Stimulated activated CD8-positive, alpha-beta memory T cell treated with anti-CD3 and anti-CD28 coated beads, Interleukin-15, amount 100 ng/mL, for 48 hours (primary cell): ENCODE measurements around the gene MTMR1.

Experiments used
- DNase-seq, 2 donors: peaks; one replicate each; pipeline ENCODE4 v3.0.0-alpha.2; 2020; ENCODE audit warnings: low read depth in 2 of 2

Gene MTMR1

DNA sequence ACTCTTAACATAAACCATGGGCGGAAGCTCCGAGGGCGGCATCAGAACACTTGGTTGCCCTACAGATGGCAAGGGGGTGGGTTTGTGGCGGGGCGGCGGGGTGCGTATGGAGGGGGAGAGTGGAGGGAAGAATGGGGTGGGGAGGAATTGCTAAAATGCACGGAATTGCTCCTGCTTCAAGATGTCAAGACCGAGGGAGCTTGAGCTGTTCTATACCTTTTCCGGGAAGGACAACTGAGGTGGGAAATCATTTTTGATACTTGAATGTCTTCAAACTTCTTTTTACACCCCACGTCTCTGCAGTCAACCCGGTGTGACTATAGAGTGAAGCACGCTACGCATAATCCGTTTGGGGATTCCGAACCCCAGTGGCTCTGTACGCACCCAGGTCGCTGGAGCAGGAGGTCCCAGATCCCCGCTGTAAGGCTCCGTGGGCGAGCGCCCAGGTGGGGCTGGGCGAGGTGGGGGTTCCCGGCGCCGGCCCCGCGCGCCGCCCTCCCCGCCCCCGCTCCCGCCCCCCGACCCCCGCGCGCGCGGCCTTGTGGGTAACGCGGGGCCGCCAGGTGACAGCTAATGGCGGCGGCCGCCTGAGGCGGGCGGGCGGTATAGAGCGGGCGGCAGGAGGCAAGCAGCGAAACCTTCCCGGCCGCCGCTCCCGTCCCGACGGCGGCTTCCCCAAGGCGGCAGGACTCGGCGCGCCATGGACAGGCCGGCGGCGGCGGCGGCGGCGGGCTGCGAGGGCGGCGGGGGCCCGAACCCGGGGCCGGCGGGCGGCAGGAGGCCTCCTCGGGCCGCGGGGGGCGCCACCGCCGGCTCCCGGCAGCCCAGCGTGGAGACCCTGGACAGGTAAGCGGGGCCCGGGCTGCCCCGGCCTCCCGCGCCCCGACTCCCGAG lies at the start of gene MTMR1:
TSS of gene MTMR1 (plus strand) at position 566 of the 894 bp plus-strand sequence. CDS start at position 701, 135 bp downstream.
- DNase-seq, result no peak

DNA sequence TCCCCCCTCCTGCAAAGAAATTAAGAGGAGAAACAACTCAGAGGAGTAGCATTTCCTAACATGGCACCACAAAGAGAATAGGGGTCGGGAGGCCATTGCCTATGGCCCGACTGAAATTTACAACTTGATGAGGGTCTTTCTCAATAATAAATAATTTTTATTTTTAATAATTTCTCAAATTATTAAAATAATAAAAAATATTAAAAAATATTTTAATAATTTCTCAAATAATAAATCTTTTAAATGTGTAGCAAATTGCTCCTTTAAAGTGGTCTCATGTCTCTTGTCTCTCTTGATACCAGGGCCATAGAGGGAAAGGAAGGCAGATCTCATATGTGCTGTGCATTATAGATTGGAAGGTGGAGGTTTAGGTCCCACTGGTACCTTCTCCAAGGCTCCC lies 49.2 kb upstream of the MTMR1 start:
- DNase-seq, result no peak

DNA sequence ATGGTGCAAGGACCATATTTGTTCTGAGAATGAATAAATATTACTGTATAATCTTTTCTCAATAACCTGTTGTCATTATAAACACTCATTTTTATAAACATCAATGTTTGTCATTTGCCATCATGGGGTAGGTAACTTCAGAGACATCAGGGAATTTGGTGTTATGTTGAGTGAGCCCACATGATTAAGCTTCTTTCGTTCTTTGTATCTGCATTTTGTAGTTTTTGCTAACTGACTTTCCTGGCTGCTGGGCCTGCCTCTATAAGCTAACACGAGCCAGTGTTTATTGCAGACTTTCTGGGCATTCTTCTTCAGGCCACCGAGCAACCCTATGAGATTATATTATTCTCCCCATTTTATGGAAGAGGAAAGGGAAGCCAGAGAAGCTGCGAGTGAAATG lies 48.8 kb upstream of the MTMR1 start:
- DNase-seq, result no peak

DNA sequence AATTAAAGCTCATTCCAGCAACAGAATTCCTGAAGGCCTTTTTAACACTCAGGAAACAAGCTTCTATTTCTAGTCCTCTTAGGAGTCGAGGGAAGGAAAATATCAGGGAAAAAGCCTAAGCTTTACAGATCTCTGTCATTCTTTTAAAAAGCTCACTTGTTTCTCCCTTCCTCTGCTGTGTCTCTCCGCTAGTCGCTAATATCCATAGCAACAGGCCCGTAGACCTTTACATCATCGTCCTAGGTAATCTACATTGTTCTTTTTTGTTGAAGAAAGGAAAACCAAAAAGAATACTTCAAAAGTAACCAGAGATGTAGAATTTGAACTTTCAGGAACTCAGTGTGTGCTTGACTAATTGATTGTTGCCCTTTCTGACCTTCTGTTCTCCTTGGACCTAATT lies 45.9 kb upstream of the MTMR1 start:
- DNase-seq, result no peak

DNA sequence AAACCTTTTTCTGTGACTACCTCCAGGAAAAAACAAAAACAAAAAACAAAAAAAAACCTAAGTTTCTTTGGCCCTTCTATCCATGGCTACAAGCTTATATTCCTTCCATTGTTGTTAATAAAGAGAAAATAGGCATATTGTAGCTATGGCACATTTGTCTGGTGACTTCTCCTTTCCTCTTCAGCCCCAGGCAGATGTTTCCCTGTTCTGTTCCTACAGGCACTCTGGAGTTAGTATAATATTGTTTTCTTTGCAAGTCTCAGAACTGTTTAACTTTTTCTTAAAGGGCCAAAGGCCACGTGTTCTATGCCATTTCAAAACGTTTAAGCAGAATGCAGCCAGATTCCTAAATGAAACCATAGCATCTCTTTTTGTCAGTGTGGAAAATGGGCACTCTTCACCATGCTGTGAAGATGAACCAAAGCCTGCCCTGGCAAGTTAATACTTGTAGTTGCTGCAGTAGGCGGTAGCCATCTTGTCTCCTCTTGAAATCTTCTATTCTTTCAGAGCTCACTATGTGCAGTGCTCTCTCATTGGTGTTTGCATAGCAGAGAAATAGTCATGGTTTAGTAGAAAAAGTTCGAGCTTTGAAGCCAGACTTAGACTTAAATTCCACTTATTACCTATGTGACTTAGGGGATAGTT lies 44.8 kb upstream of the MTMR1 start:
- DNase-seq, result no peak

DNA sequence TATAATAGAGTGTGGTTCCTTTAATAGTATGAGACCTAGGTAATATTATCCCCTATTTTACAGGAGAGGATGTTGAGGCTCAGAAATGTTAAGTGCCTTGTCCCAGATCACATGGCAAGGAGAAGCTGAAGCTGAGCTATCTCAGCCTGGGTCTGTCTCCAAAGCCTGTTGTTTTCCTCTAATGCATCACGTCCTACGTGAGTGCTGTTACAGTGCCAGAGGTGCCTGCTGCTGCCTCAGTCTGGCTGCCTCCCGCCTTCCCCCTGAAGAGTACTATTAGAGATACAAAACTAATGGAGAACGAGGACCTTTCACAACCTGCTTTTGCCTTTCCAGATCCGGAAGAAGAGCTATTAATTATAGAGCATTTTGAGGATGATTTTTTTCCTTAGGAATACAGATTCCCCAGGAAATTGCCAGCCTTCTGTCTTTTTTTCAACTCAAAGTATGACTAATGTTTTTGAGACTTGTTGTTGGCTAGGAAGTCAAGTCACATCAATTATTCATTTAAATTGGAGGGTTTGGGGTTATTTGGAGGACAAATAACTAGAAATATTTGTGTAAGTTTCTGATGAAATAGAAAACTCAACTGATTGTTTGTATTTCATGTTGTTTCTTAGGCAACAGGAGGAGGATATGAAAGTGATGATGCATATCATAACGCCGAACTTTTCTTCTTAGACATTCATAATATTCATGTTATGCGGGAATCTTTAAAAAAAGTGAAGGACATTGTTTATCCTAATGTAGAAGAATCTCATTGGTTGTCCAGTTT lies 43.9 kb upstream of the MTMR1 start:
- no peak for DNase-seq

DNA sequence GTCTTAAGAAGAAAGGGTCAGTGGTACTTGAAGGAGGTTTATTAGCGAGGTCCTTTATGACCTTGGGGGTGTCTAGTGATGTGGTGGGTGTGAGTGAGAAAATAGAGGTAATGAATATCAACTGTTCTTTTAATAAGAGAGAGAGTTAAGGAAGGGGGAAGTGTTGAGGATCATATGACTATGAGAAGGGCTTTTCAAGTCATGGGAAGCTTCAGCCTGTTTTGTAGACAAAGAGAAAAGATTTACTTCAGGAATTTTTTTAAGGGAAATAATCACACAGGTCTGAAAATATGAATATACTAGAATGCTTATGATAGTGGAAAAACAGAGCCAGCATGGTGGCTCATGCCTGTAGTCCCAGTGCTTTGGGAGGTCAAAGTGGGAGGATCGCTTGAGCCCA lies 41.3 kb upstream of the MTMR1 start:
- no peak for DNase-seq

DNA sequence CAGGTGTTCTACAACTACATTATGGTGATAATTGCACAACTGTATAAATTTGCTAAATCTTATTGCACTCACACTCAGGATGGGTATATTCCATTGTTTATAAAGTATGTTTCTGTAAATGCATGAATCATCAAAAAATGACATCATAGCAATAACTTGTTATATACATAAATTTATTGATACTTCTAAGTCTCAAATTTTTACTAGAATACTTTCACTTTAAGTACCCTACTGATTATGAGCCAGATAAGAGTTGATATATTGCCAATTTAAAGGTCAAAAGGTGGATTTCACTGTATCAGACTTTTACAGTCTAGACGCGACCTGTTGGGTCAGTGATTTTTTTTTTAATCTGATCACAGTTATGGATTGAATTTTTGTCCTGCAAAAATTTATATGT lies 37.4 kb upstream of the MTMR1 start:
- no peak for DNase-seq

DNA sequence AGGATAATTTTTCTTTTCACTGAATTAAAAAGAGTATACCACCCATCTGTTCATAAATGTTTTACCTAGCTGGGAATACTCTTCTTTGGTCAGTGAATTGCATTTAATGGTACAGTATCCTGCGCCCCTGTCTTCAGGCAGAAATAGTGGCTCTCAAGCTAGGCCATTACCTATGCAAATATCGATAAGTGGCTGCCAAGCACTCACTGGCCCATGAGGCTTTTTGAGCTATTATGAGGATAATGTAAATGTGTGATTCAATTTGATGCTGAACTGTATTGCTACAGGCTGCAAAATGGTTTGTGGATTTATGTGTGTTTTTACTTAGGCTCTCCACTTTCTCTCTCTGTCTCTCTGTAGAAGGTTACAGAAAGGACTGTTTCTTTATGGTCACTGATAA lies 30.1 kb upstream of the MTMR1 start:
- DNase-seq, result no peak

DNA sequence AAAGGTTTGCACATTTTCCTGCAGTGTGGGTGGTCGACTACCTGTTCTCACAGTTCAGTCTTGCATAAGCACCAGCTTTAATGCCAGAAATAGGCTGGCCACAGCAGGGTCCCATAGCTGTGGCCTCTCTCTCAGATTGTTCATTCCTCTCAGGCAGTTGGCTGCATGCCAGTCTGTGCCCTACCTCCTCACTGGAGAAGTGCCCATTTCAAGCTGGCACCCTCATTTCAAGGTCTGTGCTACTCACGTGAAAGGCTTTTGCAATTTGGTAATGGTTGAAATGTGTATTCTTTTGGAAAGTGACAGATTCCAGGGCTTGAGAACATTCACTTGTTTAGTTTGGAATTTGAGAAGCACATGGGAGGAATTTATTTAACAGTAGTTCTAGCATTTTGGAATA lies 28.9 kb upstream of the MTMR1 start:
- DNase-seq, result no peak

DNA sequence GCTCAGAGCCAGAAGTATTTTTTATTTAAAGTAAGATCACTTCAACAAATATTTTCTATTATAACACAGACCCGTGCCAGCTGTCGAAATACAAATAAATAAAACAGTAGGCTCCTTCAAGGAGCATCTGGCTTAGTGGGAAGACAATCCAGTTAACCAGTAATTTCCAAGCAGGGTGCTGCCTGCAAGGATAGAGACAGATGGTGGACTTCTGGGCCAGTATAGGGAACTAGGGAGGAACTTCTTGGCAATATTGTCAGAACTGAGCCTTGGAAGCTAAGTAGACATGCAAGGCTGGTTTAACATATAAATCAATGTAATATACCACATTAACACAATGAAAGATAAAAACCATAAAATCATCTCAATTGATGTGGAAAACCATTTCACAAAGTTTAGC lies 17.0 kb upstream of the MTMR1 start:
- DNase-seq, result no peak

DNA sequence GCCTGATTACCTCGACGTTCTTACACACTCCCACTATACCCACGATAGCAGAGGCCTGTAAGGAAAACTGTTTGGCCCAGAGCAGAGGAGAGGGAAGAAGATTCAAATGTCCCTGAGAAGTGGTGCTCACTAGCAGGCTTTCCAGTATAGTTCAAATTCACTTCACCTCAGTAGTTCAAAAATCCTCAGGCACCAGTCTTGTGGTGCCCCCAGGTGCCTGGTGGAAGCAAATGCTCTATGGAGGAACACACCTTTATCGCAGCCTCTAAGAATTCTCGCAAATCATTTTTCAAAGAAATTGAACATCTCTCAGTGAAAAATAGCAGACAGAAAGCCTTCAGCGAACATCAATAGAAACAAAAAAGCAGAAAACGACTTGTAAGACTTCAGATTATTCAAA lies 12.2 kb upstream of the MTMR1 start:
- DNase-seq, result no peak

DNA sequence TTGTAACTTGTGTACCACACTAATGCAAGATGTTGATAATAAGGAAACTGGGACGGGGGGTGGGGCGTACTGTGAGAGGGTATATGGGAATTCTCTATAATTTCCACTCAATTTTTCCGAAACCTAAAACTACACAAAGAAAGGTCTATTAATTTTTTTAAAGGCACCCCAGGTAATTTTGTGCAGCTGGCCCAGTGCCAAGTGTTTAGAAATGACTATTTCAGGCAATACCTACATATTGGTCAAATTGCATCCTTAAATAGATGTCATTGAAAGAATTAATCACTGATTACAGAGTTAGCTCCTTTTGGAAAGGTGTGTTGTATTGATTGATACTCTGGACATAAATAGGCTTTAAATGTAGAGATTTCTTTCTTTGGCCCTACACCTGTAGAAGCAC lies 10.1 kb upstream of the MTMR1 start:
- DNase-seq, result no peak

DNA sequence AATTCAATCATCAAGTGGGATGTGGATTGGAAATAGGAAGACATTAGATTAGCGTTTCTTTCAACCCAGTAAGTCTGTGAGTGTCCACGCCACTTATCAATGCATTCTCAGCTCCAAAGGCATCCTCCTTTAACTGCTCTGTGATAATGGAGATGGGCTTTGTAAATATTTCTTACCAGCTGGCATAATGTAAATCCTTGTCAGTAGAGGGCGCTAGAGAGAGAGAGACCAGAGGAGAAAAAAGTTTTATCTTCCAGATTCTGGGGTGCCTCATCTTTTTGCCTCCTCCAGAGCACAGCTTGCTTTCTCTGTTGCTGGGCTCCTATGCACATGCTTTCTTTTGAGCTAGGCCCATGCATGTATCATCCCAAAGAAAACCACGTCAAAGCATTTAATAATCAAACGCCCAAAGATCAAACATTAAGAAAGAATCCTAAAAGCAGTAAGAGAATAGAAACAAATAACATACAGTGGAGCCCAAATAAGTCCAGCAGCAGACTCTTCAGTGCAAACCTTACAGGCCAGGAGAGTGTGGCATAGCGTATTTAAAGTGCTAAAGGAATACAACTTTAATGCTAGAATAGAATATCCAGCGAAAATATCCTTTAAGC lies 9.6 kb upstream of the MTMR1 start:
- DNase-seq, result no peak

DNA sequence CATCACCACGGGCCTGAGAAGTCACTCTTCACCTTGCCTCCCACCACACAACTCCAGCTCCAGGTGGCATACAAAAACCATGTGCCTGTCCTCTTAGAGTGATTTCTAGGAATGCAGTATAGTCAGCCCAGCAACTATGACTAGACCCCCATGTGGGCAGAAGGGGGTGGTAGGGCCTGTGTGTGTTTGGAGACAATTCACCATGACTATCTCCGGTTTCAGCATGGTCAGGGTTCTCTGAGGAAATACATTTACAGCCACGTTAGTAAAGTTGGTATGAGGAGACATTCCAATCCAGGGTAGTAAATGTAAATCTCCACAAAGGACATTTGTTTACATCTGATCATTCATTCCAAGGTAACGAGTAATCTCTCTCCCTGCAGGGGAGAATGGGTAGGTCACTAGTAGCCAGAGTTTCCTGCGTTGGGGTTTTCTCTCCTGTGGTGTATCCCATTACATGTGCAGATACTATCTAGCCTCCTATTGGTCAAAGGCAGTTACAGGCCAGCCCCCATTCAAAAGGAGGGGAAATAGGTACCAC lies 4.2 kb upstream of the MTMR1 start:
- DNase-seq, result no peak

DNA sequence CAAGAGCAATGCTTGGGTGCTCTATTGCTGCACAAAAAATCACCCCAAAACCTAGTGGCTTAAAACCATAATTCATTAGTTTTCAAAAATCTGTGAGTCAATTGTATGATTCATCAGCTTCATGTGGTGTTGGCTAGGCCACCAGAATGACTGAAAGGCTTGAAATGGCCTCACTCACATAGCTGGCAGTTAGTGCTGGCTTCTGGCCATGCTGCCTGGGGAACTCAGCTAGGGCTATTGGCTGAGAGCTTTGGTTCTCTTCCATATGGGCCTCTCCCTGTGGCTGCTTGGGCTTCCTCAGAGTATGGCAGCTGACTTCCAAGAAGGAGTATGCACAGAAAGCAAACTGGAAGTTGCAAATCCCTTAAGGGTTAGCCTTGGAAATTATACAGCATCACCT lies 3.1 kb upstream of the MTMR1 start:
- no peak for DNase-seq

DNA sequence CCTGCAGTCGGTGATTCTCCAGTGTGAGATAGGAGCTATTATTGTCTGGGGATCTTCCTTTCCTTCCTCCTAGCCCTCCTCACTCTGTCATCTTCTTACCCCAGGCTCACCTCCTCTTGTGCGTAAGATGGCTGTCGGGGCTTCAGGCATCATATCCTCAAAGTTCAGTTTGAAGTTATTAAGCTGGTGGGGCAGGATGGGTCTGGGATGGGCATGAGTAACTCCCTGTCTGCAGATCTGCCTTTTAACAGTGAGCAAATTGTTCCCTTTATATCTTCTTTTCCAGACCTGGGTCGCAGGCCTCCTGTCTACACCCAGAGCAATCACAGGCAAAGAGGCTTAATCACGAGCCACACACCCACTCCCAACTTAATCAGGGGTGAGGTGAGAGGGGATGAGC lies 900 bp upstream of the MTMR1 start:
- DNase-seq, result no peak

DNA sequence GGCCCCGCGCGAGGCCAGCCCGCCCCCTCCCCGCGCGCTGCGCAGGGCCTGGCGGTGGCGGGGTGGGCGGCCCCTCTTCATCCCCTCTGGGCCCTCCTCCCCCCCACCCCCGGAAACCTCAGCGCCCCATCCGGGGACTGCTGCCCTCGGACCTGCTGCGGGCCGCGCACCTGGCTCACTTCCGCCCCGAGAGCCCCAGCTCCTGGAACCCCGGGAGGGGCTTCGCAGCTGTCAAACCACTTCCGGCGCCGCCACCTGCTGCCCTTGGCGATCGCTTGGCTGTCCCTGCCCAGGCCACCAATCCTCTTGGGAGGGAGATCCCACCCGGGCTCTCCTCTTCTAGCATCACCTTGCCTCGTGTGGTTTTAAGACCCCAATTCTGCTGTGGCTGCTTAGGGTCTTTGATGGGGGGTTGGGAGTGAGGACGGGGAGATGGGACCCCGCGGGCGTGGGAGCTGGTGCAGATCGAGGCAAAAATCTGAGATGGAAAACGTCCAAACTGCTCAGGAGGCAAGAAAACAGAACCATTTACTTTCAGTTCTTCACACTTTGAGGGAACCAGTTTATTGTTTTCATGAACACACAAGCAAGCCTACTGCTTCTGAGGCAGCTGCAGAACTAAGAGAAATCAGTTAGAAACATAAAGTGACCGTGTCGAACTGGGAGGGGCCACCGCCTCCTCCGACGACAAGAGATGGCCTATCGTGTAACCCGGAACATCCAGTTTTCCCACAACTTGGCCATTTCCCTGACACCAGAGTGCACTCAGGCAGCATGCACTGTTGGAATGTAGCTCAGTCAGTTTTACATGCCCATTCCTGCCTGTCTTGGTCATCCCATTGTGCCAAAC lies 754 bp downstream of the MTMR1 start:
- DNase-seq, result peak; percentile 62 to 66

DNA sequence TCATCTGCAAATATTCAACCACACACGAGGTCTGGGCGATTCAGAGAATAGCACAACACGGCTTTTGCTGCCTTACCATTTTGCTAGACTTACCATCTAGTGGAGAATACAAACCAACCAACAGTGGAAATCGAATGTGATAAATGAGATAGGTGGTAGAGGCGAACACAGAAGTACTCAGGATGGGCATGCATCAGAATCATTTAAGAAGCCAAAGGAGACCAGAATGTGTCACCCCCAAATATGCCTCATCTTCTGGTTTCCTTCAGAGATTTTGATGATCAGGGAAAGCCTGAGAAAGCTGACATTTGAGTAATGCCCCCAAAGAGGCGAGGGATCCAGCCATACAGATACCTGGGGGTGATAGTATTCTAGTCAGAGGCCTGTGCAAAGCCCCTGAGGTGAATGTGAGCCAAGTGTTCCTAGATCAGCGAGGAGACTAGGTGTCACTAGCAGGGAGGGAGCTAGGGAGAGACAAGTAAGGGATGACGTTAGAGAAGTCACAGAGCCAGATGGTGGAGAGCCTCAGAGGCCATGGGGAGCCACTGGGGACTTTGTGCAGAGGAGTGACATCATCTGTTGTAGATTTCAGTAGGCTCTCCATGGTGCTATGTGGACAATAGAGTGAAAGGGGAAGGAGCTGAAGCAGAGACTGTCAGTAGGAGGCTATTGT lies 1.7 kb downstream of the MTMR1 start:
- DNase-seq, result no peak

DNA sequence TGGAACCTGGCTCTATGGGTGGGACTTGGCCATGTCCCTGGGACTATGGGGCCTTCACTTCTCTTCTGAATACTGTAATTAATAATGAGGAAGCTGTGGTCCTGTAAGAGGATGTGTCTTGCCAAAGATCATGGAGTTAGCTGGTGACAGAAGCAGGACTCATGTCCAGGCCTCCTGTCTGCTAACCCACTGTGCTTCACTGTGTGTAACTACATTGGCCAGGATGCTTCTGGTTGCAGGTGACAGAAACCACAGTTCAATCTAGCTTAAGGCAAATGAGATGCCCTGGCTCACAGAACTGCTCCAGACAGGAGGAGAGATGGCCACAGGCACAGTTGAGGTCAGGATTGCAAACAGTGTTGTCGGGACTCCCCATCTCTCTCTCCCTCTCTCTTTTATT lies 3.1 kb downstream of the MTMR1 start:
- no peak for DNase-seq
